Pons (tissue), 1 donor: ENCODE measurements around the gene SUSD3.
A peak's percentile ranks its signal among the peaks of the same experiment; 100 is the strongest.

Experiments used
- DNase-seq: peaks from one replicate; pipeline ENCODE4 v3.0.0-alpha.2; 2016; ENCODE audit warnings: low spot score

The SUSD3 gene

DNA sequence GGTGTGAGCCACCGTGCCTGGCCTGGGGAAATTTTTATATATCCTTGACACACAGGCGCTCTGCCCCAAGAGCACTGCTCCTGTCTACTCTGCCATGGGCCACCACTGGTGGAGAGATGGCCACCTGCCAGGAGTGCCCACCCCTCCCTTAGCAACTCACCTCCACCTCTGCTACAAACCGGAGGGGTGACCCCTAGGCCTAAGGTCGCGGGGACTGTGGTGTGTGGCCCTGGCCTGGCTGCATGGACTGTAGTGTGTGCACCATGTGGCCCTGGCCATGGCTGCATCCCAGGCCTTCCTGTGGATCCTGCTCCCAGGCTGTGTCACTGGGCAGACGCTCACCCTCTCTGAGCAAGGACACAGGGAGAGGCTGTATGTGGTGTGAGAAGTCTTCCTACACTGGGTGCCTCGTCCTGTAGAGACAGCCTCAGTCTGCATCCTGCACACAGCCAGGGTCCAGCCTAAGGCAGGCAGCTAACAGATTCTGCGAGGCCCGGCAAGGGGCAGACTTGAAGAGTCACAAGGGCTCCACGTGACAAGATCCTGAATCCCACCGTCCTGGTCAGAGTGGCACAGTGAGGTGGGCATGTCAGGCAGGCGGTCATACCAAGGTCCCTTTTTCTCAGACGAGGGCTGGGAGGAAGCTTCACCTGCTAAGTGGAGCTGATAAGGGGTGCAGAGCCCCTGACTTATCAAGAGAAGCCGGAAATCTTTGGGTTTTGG is 65.2 kb downstream of the SUSD3 start:
- DNase-seq: no peak

DNA sequence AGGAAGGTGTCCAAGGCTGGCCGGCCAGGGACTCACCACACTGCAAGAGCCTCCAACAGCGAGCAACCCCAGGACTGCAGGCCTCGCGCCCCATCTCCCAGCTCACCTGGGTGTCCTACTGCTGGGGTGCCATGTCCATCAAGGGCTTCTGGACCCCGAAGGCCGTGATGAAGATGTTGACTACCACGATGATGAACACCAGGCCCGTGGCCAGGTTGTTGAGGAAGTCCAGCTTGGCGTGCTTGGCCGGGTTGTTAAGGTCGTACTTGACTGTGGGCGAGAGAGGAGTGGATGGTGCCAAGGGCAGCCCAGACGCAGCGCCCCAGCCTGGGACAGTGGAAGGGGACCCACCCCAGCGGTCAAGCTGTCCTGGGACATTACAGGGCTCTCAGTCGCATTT is 66.3 kb downstream of the SUSD3 start:
- no peak for DNase-seq

DNA sequence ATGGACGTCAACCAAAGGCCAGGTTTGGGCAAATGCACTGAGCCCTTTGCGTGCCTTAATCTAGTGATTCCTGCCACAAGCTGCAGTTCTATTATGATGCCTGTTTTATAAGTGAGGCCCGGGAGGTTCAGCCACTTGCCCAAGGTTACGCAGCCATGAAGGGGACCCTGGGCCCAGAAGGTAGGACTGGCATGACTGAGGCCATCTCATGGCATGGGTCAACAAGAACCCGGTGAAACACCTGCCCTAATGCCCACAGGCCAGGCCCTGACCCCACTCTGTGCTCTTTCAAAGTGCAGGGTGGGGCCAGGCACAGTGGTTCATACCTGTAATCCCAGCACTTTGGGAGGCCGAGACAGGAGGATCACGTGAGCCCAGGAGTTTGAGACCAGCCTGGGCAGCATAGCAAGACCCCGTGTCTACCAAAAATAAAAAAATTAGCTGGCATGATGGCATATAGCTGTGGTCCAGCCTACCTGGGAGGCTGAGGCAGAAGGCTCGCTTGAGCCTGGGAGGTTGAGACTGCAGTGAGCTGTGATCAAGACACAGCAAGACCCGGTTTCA is 66.9 kb downstream of the SUSD3 start:
- DNase-seq: no peak

DNA sequence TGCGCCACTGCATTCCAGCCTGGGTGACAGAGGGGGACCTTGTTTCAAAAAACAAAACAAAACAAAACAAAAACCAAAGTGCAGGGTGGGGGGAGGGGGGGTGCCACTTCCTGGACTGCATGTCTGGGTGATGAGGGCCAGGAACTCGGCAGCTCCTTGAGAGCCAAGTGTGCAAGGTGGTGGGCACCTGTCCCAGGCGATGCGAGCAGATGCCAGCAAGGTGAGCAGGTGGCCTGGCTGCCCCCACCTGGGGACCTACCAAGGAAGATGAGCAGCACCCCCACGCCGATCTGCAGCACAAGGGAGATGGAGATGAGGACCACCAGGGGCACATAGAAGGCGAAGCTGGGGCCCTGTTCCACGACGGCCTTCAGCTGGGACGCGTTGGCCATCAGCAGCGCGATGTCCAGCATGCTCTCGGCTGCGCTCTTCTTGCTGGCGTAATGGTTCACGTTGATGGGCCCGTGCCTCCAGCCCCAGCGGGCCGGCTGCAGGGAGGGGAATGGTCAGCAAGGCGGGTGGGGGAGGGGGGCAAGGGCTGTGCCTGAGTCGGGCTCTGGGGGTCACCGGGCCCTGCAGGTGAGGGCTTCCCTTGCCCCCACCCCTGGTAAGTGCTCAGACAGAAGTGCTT is 67.8 kb downstream of the SUSD3 start:
- no peak for DNase-seq

DNA sequence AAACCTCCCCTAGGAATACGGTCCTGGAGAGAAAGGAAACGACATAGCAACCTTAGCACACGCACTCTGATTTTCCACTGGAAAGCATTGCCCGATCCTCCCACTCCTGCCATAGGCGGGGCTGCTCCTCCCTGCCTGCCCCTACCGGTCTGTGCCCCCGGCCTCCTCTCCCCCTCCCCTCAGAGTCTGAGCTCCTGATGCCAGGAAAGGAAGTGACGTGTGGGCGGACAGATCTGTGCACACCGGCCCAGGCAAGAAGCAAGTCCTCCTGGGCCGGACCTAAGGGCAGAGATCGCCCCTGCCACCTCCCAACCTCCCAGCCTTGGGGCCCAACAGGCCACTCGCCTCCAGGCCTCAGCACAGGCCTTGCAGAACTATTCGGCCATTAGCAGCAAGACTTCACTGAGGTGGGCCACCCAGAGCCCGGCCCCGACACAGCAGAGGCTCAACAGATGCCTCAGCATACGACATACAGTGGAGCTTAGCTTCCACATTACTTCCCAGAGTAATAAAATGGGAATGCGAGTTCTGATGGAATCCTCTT is 68.4 kb downstream of the SUSD3 start:
- no peak for DNase-seq

DNA sequence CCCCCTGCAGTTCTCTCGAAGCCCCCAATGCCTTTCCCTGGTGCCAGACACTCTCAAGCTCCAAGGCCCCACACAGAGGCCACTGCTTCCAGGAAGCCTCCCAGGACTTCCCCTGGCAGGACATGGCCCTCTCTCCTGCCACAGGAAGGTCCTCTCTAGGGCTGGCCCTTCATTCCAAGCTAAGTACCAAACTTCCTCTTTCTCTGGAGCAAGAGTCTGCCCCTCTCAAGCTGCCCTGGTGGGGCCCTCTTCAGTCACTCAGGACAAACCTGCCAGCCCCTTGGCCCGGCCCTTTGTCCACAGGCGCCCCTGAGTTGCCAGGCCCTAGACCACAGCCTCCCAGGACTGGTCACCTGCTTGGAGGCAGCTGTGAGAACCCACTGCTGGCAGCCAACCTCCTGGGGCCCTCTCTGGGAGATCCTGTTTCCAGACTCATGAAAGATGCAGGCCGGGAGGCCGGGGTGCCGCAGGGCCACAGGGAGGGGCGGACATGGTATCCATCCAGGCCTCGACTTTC is 69.0 kb downstream of the SUSD3 start:
- DNase-seq: peak; percentile 53

DNA sequence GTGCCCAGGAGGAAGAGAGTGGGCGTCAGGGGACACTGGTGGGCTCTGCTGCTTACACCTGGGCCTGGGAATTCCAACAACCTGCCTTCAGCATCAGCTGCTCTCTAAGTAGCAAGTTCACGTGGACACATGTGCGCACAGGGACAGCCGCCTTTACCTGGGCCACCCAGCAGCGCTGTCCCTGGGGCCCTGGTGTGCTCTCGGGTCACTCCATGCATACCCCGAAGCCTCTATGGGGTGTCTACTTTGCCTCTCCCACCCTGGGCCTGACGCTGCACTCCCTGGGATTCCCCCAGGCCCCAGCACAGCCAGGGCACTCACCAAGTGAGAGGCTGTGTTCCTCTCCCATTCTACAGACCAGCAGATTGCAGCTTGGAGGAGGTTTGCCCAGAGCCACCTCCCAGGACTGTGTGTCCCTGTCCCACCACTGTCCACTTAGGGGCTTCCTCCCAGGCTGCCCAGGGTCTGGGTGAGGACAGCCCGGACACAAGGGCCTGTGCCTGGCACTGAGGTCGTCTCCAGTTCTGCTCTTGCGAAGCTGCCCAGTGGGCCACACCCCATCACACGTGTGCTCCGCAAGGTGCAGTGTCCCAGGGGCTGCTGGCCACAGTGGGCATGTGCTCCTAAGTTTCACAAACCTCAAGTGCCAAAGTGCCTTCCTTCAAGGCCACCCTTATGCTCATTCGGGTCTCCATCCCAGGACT is 69.7 kb downstream of the SUSD3 start:
- DNase-seq: no peak

DNA sequence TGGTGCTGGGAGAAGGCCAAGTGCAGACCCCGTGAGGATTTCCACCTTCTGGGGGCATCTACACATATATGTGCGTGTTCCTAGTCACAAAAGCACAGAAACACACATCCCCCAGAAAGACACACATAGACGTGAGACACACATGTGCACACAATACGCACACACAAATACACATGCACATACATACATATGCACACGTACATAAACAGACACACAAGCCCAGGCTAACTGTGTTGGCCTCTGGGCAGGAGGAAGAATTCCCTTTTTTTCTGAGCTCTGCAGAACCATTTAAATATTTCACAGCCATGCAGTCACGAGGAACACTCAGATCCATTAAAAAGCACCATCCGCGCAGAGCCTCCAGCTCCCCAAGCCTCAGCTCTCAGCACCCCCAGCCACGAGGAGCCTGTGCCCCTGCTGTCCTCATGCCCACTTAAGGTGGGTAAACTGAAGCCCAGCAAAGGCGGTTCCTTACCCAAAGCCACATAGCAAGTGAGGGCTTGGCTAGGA is 70.3 kb downstream of the SUSD3 start:
- no peak for DNase-seq

DNA sequence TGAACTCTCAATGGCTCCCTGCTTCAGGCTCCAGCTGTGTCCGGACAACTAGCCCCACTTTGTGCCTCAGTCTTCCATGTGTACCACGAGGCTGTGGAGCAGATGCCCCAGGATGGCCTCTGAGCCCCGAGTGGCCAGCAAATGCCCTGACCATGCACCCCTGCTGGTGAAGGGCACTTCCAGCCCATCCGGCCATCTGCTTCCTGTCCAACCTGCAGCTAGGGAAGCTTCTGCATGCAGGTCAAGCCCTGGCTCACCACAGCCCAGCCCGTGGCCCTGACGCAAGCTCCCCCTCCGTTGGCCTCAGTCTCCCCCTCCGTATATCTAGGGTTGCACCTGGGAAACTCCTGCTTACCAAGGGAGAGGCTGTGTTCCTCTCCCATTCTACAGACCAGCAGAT is 70.8 kb downstream of the SUSD3 start:
- DNase-seq: peak; percentile 53

DNA sequence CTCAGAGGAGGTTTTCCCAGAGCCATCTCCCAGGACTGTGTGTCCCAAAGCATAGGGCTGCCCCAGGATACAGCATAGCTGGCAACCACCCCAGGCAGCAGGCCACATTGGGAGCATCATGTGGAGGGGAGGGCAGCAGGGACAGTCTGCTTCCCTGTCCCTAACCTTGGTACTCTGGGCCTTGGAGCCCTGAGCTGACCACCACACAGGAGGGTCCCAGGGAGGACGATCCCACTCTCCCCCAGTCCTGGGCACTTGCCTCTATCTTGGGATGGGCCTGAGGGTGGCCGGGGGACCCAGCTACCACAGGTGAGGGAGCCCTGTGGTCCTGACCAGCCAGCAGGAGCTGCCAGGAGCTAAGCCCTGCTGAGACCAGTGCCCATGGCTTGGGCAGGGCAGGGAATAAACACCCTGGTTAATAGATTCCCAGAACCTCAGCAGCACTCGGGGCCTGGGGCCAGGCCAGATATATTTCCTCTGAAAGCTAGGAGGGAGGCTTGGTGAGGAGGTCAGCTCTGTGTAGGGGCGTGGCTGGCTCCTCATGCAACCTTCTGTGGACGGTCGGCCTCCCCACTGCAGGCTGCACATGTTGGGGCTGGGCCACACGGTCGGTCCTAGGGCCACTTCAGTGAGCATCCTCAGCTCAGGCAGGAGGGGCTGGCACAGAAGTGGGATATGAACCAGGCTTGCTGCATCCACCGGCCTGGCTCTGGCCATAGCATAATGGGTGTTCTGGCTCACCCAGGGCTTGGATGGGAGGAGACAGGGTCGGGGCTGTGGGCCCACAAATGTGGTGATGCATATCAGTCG is 71.4 kb downstream of the SUSD3 start:
- DNase-seq: no peak

DNA sequence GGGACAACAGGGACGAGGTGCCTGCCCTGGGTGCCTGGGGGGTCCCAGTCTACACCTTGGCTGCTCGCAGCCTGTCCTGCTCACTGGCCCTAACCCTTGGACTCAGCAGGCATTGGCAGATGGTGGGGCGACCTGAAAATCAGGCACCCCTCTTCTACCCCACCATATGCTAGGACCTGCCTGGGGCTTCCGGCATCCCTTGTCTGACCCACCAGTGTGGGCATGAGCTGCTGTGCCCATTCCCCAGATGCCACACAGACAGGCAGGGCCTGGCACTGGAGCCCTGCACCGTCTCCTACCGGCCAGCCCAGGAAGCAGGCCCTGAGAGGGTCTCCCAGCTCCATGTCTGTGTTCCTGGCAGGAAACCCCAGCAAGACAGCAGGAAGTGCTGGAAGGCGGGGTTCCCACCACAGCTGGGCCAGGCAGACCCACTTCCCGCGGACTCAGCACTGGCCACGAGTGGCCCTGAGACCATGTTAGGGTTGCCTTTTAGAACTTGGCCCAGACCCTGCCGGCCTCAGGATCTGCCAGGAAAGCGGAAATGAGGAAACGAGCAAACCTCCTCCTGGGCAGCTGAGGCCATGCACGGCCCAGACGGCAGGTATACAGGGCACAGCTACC is 72.5 kb downstream of the SUSD3 start:
- DNase-seq: peak; percentile 37

DNA sequence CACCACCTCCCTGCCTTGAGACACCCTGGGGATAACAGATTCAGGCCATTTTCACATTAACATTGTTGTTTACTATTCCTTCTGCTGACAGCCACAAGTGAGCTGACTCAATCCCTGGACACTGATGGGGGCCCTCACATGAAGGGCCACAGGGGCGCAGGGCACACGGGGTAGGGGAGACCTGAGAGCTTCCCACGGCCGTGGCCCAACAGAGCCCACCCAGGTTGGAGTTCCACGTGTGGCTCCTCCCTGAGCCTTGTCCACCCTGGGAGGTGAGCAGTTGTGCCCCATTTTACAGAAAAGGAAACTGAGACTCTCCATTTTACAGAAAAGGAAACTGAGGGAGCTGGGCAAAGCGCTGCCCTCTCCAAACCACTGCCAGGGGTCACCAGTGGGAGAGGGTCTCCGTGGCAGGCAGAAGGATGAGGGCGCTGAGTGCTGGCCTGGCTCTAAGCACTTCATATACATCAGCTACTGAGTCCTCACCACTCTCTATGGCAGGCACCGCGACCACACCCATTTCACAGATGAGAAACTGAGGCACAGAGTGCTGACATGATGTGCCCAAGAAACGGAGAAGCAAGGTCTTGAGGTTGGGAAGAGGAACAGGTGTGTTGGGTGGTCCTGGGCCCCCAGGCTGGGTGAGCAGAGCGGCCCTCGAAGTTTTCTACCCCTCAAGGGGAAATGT is 73.2 kb downstream of the SUSD3 start:
- no peak for DNase-seq

DNA sequence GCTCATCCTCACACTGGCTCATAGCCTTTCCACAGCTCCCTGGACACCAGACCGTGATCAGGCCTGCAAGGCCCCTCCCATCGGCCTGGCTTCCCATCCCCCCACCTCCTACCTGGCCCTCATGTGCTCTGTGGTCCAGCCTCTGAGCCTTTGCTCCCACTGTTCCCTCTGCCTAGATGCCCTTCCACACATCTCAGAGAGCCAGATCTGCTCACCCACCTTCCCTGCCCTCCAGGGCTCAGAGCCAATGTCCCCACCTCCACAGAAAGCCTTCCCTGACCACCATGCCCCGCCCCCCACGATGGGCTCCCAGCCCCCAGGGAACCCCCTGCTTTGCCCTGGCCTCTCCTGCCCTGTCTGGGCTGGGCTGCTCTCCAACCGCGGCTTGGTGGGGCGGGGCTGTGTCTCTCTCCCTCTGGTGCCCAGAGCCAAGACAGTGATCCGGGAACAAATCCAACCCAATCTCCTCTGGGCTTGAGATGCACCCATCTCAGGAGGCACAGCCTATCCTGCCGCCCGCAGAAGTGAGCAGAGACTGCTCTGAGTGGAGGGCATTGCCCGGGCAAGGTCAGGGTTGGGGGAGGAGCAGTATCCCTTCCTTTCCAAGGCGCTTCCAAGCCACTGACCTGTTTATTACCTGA is 73.9 kb downstream of the SUSD3 start:
- peak; percentile 66 for DNase-seq

DNA sequence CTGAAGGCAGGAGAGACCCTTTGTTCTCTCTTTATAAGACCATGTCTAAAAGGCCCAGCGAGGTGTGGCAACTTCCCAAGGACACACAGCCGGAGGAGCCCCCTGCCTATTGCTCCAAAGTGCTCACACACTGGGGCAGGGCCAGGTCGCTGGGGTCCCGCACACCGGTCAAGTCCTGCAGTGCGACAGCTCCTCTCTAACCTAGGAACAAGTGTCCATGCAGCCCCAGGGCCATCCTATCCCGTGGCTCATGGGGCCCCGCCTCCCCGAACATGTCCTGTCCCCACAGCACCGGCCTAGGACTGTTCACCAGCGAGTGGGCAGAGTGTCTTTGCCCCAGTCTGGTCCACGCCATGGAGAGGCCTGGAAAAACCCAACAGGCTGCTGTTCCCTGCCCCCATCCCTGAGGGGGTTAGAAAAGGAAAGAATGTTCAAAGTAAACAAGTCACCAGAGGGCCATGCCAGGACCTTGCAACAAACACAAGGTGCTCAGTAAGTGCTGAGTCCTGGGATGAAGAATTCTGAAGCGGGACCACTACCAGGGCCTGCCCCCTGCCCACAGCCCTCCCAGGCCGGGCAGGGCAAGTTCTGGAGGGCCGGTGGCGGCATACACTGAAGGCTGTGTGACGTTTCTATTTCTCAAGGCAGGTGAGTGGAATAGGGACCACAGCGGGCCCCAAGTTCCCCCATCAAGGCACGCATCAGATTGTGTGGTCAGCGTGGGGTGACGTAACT is 74.6 kb downstream of the SUSD3 start:
- peak; percentile 67 for DNase-seq

DNA sequence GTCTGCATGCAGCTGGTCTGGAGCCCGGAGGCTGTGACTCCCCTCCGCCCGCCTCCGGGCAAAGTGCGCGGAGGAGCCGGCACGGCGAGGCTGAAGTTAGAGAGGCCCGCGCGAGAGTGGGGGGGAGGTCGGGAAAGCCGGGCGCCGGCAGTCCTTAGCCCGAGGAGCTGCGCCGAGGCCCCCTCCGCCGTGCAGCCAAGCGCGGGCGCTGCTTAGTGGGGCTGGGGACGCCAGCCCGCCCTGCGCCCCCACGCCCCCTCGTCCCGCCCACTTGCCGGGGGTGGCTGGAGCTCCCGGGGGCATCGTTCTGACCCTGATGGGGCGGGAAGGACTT is 75.1 kb downstream of the SUSD3 start:
- DNase-seq: no peak

DNA sequence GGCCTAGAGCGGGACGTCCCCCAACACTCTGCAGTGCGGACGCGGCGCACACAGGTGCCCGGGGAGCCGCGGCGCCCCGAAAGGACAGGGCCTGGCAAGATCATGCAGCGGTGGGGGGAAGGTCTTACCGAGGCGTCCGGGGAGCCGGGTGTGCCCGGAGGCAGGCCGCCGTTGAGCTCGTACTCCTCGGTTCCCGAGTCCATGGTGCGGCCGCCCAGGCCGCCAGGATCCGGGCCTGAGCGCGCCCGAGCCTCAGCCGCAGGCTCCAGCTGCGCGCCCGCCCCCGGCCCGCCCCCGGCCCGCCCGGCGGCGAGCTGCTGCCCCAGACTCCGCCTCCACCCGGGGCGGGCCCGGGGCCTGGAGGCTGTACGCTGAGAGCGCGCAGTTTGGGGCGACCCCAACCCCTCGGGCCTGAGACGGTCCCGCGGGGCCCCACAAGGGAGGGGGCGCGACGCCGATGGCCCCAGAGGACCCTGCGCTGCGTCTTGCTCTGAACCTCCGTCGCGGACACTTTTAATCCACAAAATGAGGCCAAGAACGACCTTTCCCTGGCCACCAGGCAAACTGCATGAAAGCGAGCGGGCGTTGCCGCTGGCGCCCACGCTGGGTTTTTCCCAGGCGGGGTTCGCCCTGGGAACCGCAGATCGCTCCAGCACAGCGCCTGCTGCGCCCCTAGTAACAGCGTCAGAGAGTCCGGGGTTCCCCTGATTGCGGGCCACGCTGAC is 75.7 kb downstream of the SUSD3 start, which contains the start of gene NINJ1:
TSS of gene NINJ1 (minus strand) at position 237 of the 725 bp plus-strand sequence. CDS start at position 203, 34 bp downstream.
- DNase-seq: peak; percentile 60
